K562 (cell line): ENCODE results near the gene ADPRM. TPM values are rescaled to one million over a fixed set of nuclear protein-coding genes. Genes with fewer than 3 reads are reported as not detected.

Source experiments
- polyA plus RNA-seq, 8 experiments: library from polyadenylated mRNA; depleted of rRNA in 4 of 8; stranded (reverse) in 5 of 8; unstranded in 3 of 8; fragments of >200 nt; fragmentation: Nextera tagmentation in 2 of 8; fragmentation: Illumina TruSeq in 1 of 8; extraction: Ambion mirVana in 2 of 8; extraction: Trizol in 1 of 8; gene quantifications; 2 replicates each; pipeline versions ENCODE4 v1.2.1 to v1.2.3, GENCODE V29; 2011 to 2014; ENCODE audit warnings: inconsistent platforms in 1 of 8, missing spikeins in 1 of 8
- total RNA-seq, 7 experiments: library from RNA; depleted of rRNA in 6 of 7; stranded (reverse); fragments of >200 nt in 6 of 7; fragmentation: Illumina TruSeq in 2 of 7; extraction: Trizol in 2 of 7; gene quantifications; 2 replicates each; pipeline versions ENCODE4 v1.2.1 to v1.2.3, GENCODE V29; 2011 to 2021; ENCODE audit warnings: low replicate concordance in 1 of 7

The ADPRM gene
- total and polyA plus RNA-seq, 9 of the 15 experiments (the other 6 are each of a cell fraction or from before 2014, with no cell fraction given), result 4.7 to 17.6 (median 6.2) TPM

Other genes starting within 250 kb of the ADPRM start
Only the 7 nearest of the 8 such genes appear.
- gene MYH1, start 179.1 kb upstream of the ADPRM start, total RNA-seq (2014; rRNA removed), result not detected in 2 replicates
- gene MYH1, start 179.1 kb upstream of the ADPRM start, total RNA-seq (2014; rRNA removed; fragmentation: Illumina TruSeq; extraction: Trizol), result not detected in 2 replicates
- not detected in 2 replicates for gene MYH1, start 179.1 kb upstream of the ADPRM start, total RNA-seq (2015; rRNA removed; fragmentation: Illumina TruSeq; extraction: Trizol)
- not detected in 2 replicates for gene MYH1, start 179.1 kb upstream of the ADPRM start, total RNA-seq (2021)
- not detected in 2 replicates for gene MYH1, start 179.1 kb upstream of the ADPRM start, polyA plus RNA-seq (2011; rRNA removed)
- gene MYH1, start 179.1 kb upstream of the ADPRM start, polyA plus RNA-seq (2014; fragmentation: Illumina TruSeq; extraction: Trizol), result not detected in 2 replicates
- gene MYH1, start 179.1 kb upstream of the ADPRM start, polyA plus RNA-seq (2014; fragmentation: Nextera tagmentation; extraction: Ambion mirVana), result not detected
- gene MYH1, start 179.1 kb upstream of the ADPRM start, polyA plus RNA-seq (2014; rRNA removed), result not detected in 2 replicates
- not detected in 2 replicates for gene MYH2, start 147.9 kb upstream of the ADPRM start, total RNA-seq (2014; rRNA removed)
- not detected in 2 replicates for gene MYH2, start 147.9 kb upstream of the ADPRM start, total RNA-seq (2014; rRNA removed; fragmentation: Illumina TruSeq; extraction: Trizol)
- gene MYH2, start 147.9 kb upstream of the ADPRM start, total RNA-seq (2015; rRNA removed; fragmentation: Illumina TruSeq; extraction: Trizol), result not detected in 2 replicates
- not detected in 2 replicates for gene MYH2, start 147.9 kb upstream of the ADPRM start, total RNA-seq (2021)
- gene MYH2, start 147.9 kb upstream of the ADPRM start, polyA plus RNA-seq (2011; rRNA removed), result not detected in 2 replicates
- gene MYH2, start 147.9 kb upstream of the ADPRM start, polyA plus RNA-seq (2014; fragmentation: Illumina TruSeq; extraction: Trizol), result not detected in 2 replicates
- gene MYH2, start 147.9 kb upstream of the ADPRM start, polyA plus RNA-seq (2014; fragmentation: Nextera tagmentation; extraction: Ambion mirVana), result not detected
- not detected in 2 replicates for gene MYH2, start 147.9 kb upstream of the ADPRM start, polyA plus RNA-seq (2014; rRNA removed)
- 0.12 and 0.36 TPM in 2 replicates for gene MYH3, start 40.3 kb upstream of the ADPRM start, total RNA-seq (2014; rRNA removed)
- 0.38 and 0.44 TPM in 2 replicates for gene MYH3, start 40.3 kb upstream of the ADPRM start, total RNA-seq (2014; rRNA removed; fragmentation: Illumina TruSeq; extraction: Trizol)
- 0.30 and 0.51 TPM in 2 replicates for gene MYH3, start 40.3 kb upstream of the ADPRM start, total RNA-seq (2015; rRNA removed; fragmentation: Illumina TruSeq; extraction: Trizol)
- gene MYH3, start 40.3 kb upstream of the ADPRM start, total RNA-seq (2021), result 0.07 and 0.35 TPM in 2 replicates
- gene MYH3, start 40.3 kb upstream of the ADPRM start, polyA plus RNA-seq (2011; rRNA removed), result 0.75 and 0.91 TPM in 2 replicates
- gene MYH3, start 40.3 kb upstream of the ADPRM start, polyA plus RNA-seq (2014; fragmentation: Illumina TruSeq; extraction: Trizol), result 0.44 and 0.51 TPM in 2 replicates
- gene MYH3, start 40.3 kb upstream of the ADPRM start, polyA plus RNA-seq (2014; fragmentation: Nextera tagmentation; extraction: Ambion mirVana), result under 1 TPM in 1 of 2 experiments, not detected in 1; 0.31 TPM
- 0.22 and 0.24 TPM in 2 replicates for gene MYH3, start 40.3 kb upstream of the ADPRM start, polyA plus RNA-seq (2014; rRNA removed)
- 40.9 and 51.1 TPM in 2 replicates for gene SCO1, start 61 bp upstream of the ADPRM start, total RNA-seq (2014; rRNA removed)
- 24.1 and 24.6 TPM in 2 replicates for gene SCO1, start 61 bp upstream of the ADPRM start, total RNA-seq (2014; rRNA removed; fragmentation: Illumina TruSeq; extraction: Trizol)
- 19.7 and 20.5 TPM in 2 replicates for gene SCO1, start 61 bp upstream of the ADPRM start, total RNA-seq (2015; rRNA removed; fragmentation: Illumina TruSeq; extraction: Trizol)
- 32.9 and 35.1 TPM in 2 replicates for gene SCO1, start 61 bp upstream of the ADPRM start, total RNA-seq (2021)
- gene SCO1, start 61 bp upstream of the ADPRM start, polyA plus RNA-seq (2011; rRNA removed), result 17.3 and 22.1 TPM in 2 replicates
- 16.0 and 16.6 TPM in 2 replicates for gene SCO1, start 61 bp upstream of the ADPRM start, polyA plus RNA-seq (2014; fragmentation: Illumina TruSeq; extraction: Trizol)
- 1 to 10 TPM; 7.1 to 8.6 TPM for gene SCO1, start 61 bp upstream of the ADPRM start, polyA plus RNA-seq (2014; fragmentation: Nextera tagmentation; extraction: Ambion mirVana)
- gene SCO1, start 61 bp upstream of the ADPRM start, polyA plus RNA-seq (2014; rRNA removed), result 28.1 and 35.6 TPM in 2 replicates
- not detected in 2 replicates for gene TMEM220, start 32.4 kb downstream of the ADPRM start, total RNA-seq (2014; rRNA removed)
- gene TMEM220, start 32.4 kb downstream of the ADPRM start, total RNA-seq (2014; rRNA removed; fragmentation: Illumina TruSeq; extraction: Trizol), result not detected in 2 replicates
- not detected in 2 replicates for gene TMEM220, start 32.4 kb downstream of the ADPRM start, total RNA-seq (2015; rRNA removed; fragmentation: Illumina TruSeq; extraction: Trizol)
- gene TMEM220, start 32.4 kb downstream of the ADPRM start, total RNA-seq (2021), result not detected in 2 replicates
- gene TMEM220, start 32.4 kb downstream of the ADPRM start, polyA plus RNA-seq (2011; rRNA removed), result not detected in 2 replicates
- gene TMEM220, start 32.4 kb downstream of the ADPRM start, polyA plus RNA-seq (2014; fragmentation: Illumina TruSeq; extraction: Trizol), result not detected in 2 replicates
- gene TMEM220, start 32.4 kb downstream of the ADPRM start, polyA plus RNA-seq (2014; fragmentation: Nextera tagmentation; extraction: Ambion mirVana), result not detected
- not detected in 2 replicates for gene TMEM220, start 32.4 kb downstream of the ADPRM start, polyA plus RNA-seq (2014; rRNA removed)
- not detected in 2 replicates for gene TMEM238L, start 106.5 kb downstream of the ADPRM start, total RNA-seq (2014; rRNA removed)
- gene TMEM238L, start 106.5 kb downstream of the ADPRM start, total RNA-seq (2014; rRNA removed; fragmentation: Illumina TruSeq; extraction: Trizol), result not detected in 2 replicates
- not detected in 2 replicates for gene TMEM238L, start 106.5 kb downstream of the ADPRM start, total RNA-seq (2015; rRNA removed; fragmentation: Illumina TruSeq; extraction: Trizol)
- not detected in 2 replicates for gene TMEM238L, start 106.5 kb downstream of the ADPRM start, total RNA-seq (2021)
- gene TMEM238L, start 106.5 kb downstream of the ADPRM start, polyA plus RNA-seq (2011; rRNA removed), result not detected in 2 replicates
- gene TMEM238L, start 106.5 kb downstream of the ADPRM start, polyA plus RNA-seq (2014; fragmentation: Illumina TruSeq; extraction: Trizol), result not detected in 2 replicates
- not detected for gene TMEM238L, start 106.5 kb downstream of the ADPRM start, polyA plus RNA-seq (2014; fragmentation: Nextera tagmentation; extraction: Ambion mirVana)
- gene TMEM238L, start 106.5 kb downstream of the ADPRM start, polyA plus RNA-seq (2014; rRNA removed), result not detected in 2 replicates
- gene PIRT, start 140.5 kb downstream of the ADPRM start, total RNA-seq (2014; rRNA removed), result not detected in 2 replicates
- gene PIRT, start 140.5 kb downstream of the ADPRM start, total RNA-seq (2014; rRNA removed; fragmentation: Illumina TruSeq; extraction: Trizol), result not detected in 2 replicates
- not detected in 2 replicates for gene PIRT, start 140.5 kb downstream of the ADPRM start, total RNA-seq (2015; rRNA removed; fragmentation: Illumina TruSeq; extraction: Trizol)
- gene PIRT, start 140.5 kb downstream of the ADPRM start, total RNA-seq (2021), result not detected in 2 replicates
- gene PIRT, start 140.5 kb downstream of the ADPRM start, polyA plus RNA-seq (2011; rRNA removed), result not detected in 2 replicates
- not detected in 2 replicates for gene PIRT, start 140.5 kb downstream of the ADPRM start, polyA plus RNA-seq (2014; fragmentation: Illumina TruSeq; extraction: Trizol)
- not detected for gene PIRT, start 140.5 kb downstream of the ADPRM start, polyA plus RNA-seq (2014; fragmentation: Nextera tagmentation; extraction: Ambion mirVana)
- gene PIRT, start 140.5 kb downstream of the ADPRM start, polyA plus RNA-seq (2014; rRNA removed), result not detected in 2 replicates